GM13977 (cell line): ENCODE measurements around the gene PDE10A.

Experiments
- DNase-seq: peaks from one replicate; pipeline ENCODE4 v3.0.0; 2012; ENCODE audit warnings: low spot score
- in situ Hi-C: fragments of 300-500 bp; cut with MboI; formaldehyde crosslinking; loops from one replicate; pipeline ENCODE4 v1.12.0; 2022; ENCODE audit warnings: low sequenced_read_pairs, low pct_unique_long_range_greater_than_20kb, mixed read lengths, inconsistent platforms; ENCODE audit not compliant: unreplicated experiment
- TF ChIP-seq, protein P1 (sequence below): IDR thresholded peaks from 2 replicates; pipeline ENCODE4 v1.5.1; 2012; ENCODE audit warnings: mild to moderate bottlenecking, control low read depth; ENCODE audit not compliant: insufficient read depth; ENCODE audit errors: extremely low read depth, missing control alignments

PDE10A gene

GRCh38 chr6:165439928-165440554 lies 223.0 kb downstream of the PDE10A start:
- no peak for DNase-seq
- TF ChIP-seq, protein P1, sequence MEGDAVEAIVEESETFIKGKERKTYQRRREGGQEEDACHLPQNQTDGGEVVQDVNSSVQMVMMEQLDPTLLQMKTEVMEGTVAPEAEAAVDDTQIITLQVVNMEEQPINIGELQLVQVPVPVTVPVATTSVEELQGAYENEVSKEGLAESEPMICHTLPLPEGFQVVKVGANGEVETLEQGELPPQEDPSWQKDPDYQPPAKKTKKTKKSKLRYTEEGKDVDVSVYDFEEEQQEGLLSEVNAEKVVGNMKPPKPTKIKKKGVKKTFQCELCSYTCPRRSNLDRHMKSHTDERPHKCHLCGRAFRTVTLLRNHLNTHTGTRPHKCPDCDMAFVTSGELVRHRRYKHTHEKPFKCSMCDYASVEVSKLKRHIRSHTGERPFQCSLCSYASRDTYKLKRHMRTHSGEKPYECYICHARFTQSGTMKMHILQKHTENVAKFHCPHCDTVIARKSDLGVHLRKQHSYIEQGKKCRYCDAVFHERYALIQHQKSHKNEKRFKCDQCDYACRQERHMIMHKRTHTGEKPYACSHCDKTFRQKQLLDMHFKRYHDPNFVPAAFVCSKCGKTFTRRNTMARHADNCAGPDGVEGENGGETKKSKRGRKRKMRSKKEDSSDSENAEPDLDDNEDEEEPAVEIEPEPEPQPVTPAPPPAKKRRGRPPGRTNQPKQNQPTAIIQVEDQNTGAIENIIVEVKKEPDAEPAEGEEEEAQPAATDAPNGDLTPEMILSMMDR = peak; percentile 54
- in situ Hi-C loops = loop anchor here (10.0 kb wide), 1 partner anchor 415 kb away; no protein-coding TSS in a partner anchor

- in situ Hi-C loops = no loop called here
- DNase-seq = no peak
- TF ChIP-seq, protein P1 = no peak
Observed at GRCh38 chr6:165426892-165427291, 236.1 kb downstream of the PDE10A start.

DNA sequence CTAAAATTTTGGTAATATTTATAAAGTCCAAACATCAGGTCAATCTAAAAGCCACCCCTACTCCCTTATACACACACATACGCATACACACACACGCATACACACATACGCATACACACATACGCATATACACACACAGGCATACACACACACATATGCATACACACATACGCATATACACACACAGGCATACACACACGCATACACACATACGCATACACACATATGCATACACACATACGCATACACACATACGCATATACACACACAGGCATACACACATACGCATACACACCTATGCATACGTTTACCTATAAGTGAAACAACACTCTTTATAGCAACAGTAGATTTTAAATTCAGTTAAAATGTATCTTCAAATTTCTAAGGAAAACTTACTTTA lies 240.8 kb downstream of the PDE10A start:
- TF ChIP-seq, protein P1 = no peak
- in situ Hi-C loops = no loop called here
- no peak for DNase-seq

GRCh38 chr6:165417278-165417865 lies 245.7 kb downstream of the PDE10A start:
- in situ Hi-C loops = no loop called here

DNA sequence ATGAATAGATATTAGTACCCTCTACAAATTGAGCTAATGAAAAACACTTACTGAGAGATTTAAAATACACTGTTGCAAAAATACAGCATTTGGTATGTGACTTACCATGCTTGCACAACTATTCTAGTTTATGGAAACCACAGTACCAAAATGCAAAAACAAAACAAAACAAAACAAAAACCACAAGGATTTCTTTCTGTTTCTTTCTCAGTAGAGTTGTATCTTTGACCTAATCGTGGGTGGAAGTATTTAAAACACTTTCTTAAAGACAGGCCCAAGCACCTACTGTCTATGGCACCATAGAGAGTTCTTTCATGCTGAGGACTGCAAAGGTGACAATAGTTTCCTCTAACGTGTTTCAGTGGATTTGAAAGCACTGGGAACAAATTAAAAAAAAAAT lies 258.3 kb downstream of the PDE10A start:
- in situ Hi-C loops = no loop called here
- DNase-seq = no peak
- TF ChIP-seq, protein P1 = no peak

More at GRCh38 chr6:165417278-165417865, 245.7 kb downstream of the PDE10A start:
- DNase-seq = no peak
- TF ChIP-seq, protein P1 = no peak

- no peak for DNase-seq
- in situ Hi-C loops = no loop called here
- TF ChIP-seq, protein P1 = no peak
Observed at GRCh38 chr6:165404296-165404695, 258.7 kb downstream of the PDE10A start.
